GM19372 (cell line): ENCODE results near the gene DLG2.

Source experiments
- ATAC-seq: cut with Tn5 transposase; IDR thresholded peaks from one replicate; pipeline ENCODE4 v1.9.1; 2021; ENCODE audit warnings: mild to moderate bottlenecking, low read depth, moderate library complexity; ENCODE audit not compliant: unreplicated experiment

Gene DLG2

GRCh38 chr11:85572056-85572455 is 55.1 kb downstream of the DLG2 start:
- ATAC-seq, result no peak

- ATAC-seq, result no peak
These were observed 57.6 kb downstream of the DLG2 start for GRCh38 chr11:85569525-85569924.

- ATAC-seq, result no peak
These were observed 68.7 kb downstream of the DLG2 start for GRCh38 chr11:85558411-85558810.

- no peak for ATAC-seq
These were observed 75.3 kb downstream of the DLG2 start for GRCh38 chr11:85551881-85552280.

GRCh38 chr11:85541683-85542082 is 85.5 kb downstream of the DLG2 start:
- no peak for ATAC-seq

GRCh38 chr11:85540635-85541205 is 86.4 kb downstream of the DLG2 start:
- ATAC-seq, result no peak

GRCh38 chr11:85540181-85540580 is 87.0 kb downstream of the DLG2 start:
- no peak for ATAC-seq

GRCh38 chr11:85539740-85540139 is 87.4 kb downstream of the DLG2 start:
- ATAC-seq, result no peak

GRCh38 chr11:85539029-85539689 is 88.0 kb downstream of the DLG2 start:
- ATAC-seq, result no peak

- no peak for ATAC-seq
These were observed 90.7 kb downstream of the DLG2 start for GRCh38 chr11:85536438-85536837.

- ATAC-seq, result no peak
These were observed 92.3 kb downstream of the DLG2 start for GRCh38 chr11:85534806-85535205.

- no peak for ATAC-seq
These were observed 95.8 kb downstream of the DLG2 start for GRCh38 chr11:85531191-85531897.

GRCh38 chr11:85530634-85531033 is 96.5 kb downstream of the DLG2 start:
- no peak for ATAC-seq

GRCh38 chr11:85526564-85526963 is 100.6 kb downstream of the DLG2 start:
- ATAC-seq, result no peak

GRCh38 chr11:85525686-85526085 is 101.5 kb downstream of the DLG2 start:
- ATAC-seq, result no peak

GRCh38 chr11:85517272-85517671 is 109.9 kb downstream of the DLG2 start:
- ATAC-seq, result no peak

- ATAC-seq, result no peak
These were observed 131.2 kb downstream of the DLG2 start for GRCh38 chr11:85495918-85496317.

GRCh38 chr11:85494396-85494795 is 132.7 kb downstream of the DLG2 start:
- ATAC-seq, result no peak

- no peak for ATAC-seq
These were observed 141.2 kb downstream of the DLG2 start for GRCh38 chr11:85485902-85486301.

- no peak for ATAC-seq
These were observed 143.3 kb downstream of the DLG2 start for GRCh38 chr11:85483861-85484260.

GRCh38 chr11:85481862-85482261 is 145.3 kb downstream of the DLG2 start:
- ATAC-seq, result no peak
